Thoracic aorta (tissue), 2 donors: Measurements from ENCODE around the gene SPDYE3. TPM values are rescaled to one million over a fixed set of nuclear protein-coding genes. Genes with fewer than 3 reads are reported as not detected.
"Not testable (repeated sequence)": the region's sequence is repeated elsewhere in the genome, so short reads cannot be mapped to it uniquely, and the experiment has no call there.

Experiments used
- ATAC-seq: fragments of 150-250 bp; one replicate; pipeline ENCODE4 v1.8.0; 2017; ENCODE audit warnings: low read depth; ENCODE audit not compliant: insufficient number of reproducible peaks, low FRiP score
- DNase-seq: peaks from one replicate; pipeline ENCODE4 v3.0.0-alpha.2; 2020; ENCODE audit warnings: low spot score
- H3K27ac ChIP-seq, 2 donors: fragments of 200-600 bp; sonication (generic); 1 replicate in 1 of 2; 2 replicates in 1 of 2; pipeline ENCODE4 v1.5.1; 2016; ENCODE audit warnings: mild to moderate bottlenecking in 2 of 2, moderate library complexity in 2 of 2
- H3K27me3 ChIP-seq: fragments of 200-600 bp; sonication (generic); replicated peaks from 2 replicates; pipeline ENCODE4 v1.6.0; 2016; ENCODE audit warnings: mild to moderate bottlenecking; ENCODE audit not compliant: insufficient read depth
- H3K36me3 ChIP-seq: fragments of 200-600 bp; sonication (generic); one replicate; pipeline ENCODE4 v1.5.1; 2016
- H3K4me1 ChIP-seq, 2 donors: fragments of 200-600 bp; sonication (generic); 1 replicate in 1 of 2; 2 replicates in 1 of 2; pipeline versions ENCODE4 v1.5.1 to v1.6.0; 2016; ENCODE audit warnings: low read depth in 2 of 2, mild to moderate bottlenecking in 1 of 2; ENCODE audit not compliant: control insufficient read depth in 1 of 2
- H3K4me3 ChIP-seq: fragments of 200-600 bp; sonication (generic); 2 replicates; pipeline ENCODE4 v1.5.1; 2016; ENCODE audit warnings: mild to moderate bottlenecking
- H3K9me3 ChIP-seq: fragments of 200-600 bp; sonication (generic); 2 replicates; pipeline ENCODE4 v1.5.1; 2016
- total RNA-seq, 2 donors: library from RNA; depleted of rRNA; stranded (reverse); fragments of >200 nt; gene quantifications; one replicate each; pipeline versions ENCODE4 v1.1.0 to v1.2.3, GENCODE V29; 2016
- TF ChIP-seq, protein P1 (sequence below): fragments of 200-600 bp; sonication (generic); IDR thresholded peaks from one replicate; pipeline ENCODE4 v1.5.1; 2019; ENCODE audit warnings: antibody characterized with exemption

SPDYE3 gene
- total RNA-seq, 2 donors from 2014 or later, result not detected

DNA sequence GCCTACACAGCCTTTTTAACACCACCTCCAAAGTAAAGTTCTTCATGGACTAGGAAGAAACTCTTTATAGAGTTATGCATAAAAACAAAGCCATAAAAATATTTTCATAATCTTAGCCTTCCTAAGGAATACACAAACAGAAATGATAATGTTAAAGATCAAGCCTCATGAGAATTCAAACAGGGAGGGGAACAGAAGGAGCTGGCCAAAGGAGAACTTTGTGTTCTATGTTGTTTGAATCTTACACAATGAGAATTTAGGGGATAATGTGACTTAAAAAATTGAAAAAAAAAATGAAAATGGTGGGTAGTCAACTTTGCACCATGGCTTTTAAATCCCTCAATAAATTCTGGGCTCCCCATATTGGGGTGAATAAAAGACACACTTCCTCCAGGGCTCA is 41.3 kb downstream of the SPDYE3 start:
- H3K4me3 ChIP-seq, result no peak overlapping the region
- peaks cover 60% of the 10 kb centered on the region for H3K36me3 ChIP-seq
- H3K4me1 ChIP-seq, result peaks cover 0 to 5% of the 10 kb centered on the region in 2 donors
- H3K27ac ChIP-seq, result no peak overlapping the region
- H3K27me3 ChIP-seq, result no peaks in the 10 kb centered on the region
- H3K9me3 ChIP-seq, result no peaks in the 10 kb centered on the region
- TF ChIP-seq, protein P1, sequence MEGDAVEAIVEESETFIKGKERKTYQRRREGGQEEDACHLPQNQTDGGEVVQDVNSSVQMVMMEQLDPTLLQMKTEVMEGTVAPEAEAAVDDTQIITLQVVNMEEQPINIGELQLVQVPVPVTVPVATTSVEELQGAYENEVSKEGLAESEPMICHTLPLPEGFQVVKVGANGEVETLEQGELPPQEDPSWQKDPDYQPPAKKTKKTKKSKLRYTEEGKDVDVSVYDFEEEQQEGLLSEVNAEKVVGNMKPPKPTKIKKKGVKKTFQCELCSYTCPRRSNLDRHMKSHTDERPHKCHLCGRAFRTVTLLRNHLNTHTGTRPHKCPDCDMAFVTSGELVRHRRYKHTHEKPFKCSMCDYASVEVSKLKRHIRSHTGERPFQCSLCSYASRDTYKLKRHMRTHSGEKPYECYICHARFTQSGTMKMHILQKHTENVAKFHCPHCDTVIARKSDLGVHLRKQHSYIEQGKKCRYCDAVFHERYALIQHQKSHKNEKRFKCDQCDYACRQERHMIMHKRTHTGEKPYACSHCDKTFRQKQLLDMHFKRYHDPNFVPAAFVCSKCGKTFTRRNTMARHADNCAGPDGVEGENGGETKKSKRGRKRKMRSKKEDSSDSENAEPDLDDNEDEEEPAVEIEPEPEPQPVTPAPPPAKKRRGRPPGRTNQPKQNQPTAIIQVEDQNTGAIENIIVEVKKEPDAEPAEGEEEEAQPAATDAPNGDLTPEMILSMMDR, result no peak
- DNase-seq (no peak), ATAC-seq (no peak)

DNA sequence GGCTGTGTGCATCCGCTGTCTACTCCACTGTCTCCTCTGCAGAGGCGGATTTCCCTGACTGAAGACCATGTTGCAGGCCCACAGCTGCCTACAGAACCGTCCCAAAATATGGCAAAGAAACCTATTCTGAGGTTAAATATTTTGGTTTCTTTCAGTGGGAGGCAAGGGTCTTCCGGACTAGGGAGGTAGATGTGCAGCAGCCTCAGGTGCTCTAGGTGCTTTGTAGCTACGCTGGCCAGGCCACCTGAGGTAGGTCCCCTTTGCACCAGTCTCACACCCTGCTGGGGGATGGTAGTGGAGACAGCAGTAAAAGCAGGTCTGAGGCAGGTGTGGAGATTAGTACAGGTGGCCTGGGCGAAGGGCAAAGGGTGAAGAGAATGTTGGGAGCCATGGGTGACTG is 42.3 kb downstream of the SPDYE3 start:
- H3K4me1 ChIP-seq, result peaks cover 0 to 3% of the 10 kb centered on the region in 2 donors
- ATAC-seq (no peak), DNase-seq (no peak)
- H3K4me3 ChIP-seq, result no peak overlapping the region
- peaks cover 68% of the 10 kb centered on the region for H3K36me3 ChIP-seq
- no peak overlapping the region for H3K27ac ChIP-seq
- TF ChIP-seq, protein P1, result no peak
- H3K27me3 ChIP-seq, result no peaks in the 10 kb centered on the region
- H3K9me3 ChIP-seq, result no peaks in the 10 kb centered on the region

DNA sequence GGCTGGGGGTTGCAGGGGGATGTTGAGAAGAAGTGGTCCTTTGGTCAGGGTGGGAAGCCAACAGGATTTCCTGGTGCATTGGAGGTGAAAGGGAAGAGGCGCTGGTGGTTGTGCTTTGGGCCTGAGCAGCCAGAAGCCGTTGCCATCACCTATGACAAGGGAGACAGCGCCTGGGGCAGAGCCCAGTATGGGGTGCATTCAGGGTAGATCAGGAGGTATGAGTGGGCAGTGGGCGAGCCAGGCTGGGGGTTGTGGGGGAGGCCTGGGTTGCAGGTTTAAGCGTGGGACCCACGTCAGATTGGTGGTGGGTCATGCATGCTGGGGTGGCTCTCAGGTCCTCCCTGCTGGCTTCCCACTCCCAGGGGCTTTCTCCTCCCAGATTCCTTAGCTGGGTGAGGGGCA is 44.2 kb downstream of the SPDYE3 start:
- H3K36me3 ChIP-seq, result peaks cover 75% of the 10 kb centered on the region
- H3K4me1 ChIP-seq, result no peaks in the 10 kb centered on the region
- no peaks in the 10 kb centered on the region for H3K9me3 ChIP-seq
- ATAC-seq (no peak), DNase-seq (no peak)
- TF ChIP-seq, protein P1, result no peak
- no peak overlapping the region for H3K27ac ChIP-seq
- H3K4me3 ChIP-seq, result no peak overlapping the region
- H3K27me3 ChIP-seq, result no peaks in the 10 kb centered on the region

DNA sequence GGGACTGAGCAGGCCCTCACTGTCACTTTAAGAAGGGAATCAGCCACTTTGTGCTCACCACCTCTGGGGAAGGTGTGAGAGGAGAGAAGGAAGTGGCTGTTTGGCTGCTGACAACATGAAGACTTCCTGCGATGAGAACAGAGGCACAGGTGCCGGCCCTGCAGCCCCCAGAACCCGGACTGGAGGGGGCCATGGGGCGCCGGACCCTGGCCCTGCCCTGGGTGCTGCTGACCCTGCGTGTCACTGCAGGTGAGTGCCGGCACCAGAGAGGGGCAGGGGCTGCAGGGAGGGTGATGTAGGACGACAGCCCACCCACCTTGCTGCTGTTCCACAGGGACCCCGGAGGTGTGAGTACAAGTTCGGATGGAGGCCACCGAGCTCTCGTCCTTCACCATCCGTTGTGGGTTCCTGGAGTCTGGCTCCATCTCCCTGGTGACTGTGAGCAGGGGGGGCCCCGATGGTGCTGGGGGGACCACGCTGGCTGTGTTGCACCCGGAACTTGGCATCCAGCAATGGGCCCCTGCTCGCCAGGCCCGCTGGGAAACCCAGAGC is 44.8 kb downstream of the SPDYE3 start:
- not testable (repeated sequence) for DNase-seq, H3K9me3 ChIP-seq, ATAC-seq, H3K27me3 ChIP-seq, H3K4me3 ChIP-seq, H3K27ac ChIP-seq, H3K4me1 ChIP-seq
- peaks cover 74% of the 10 kb centered on the region for H3K36me3 ChIP-seq

DNA sequence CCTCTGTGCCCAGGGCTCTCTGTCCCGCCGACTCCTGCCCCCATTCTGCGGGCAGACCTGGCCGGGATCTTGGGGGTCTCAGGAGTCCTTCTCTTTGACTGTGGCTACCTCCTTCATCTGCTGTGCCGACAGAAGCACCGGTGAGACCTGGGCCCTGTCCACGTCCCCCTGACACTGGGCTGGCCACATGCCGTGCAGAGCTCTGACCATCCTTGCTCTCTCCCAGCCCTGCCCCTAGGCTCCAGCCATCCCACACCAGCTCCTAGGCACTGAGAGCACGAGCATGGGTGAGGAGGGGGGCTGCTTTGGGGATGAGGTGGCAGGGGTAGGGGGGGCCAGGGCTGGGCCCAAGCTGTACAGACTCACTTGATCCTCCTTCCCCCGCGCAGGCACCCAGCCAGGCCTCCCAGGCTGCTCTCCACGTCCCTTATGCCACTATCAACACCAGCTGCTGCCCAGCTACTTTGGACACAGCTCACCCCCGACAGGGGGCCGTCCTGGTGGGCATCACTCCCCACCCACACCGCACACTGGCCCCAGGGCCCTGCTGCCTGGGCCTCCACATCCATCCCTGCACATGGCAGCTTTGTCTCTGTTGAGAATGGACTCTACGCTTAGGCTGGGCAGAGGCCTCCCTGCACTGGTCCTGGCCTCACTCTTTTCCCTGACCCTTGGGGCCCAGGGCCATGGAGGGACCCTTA is 45.6 kb downstream of the SPDYE3 start:
- DNase-seq, result no peak
- Histone ChIP-seq H3K4me1 (no peaks in the 10 kb centered on the region), H3K4me3 (no peak overlapping the region), H3K36me3 (peaks cover 73% of the 10 kb centered on the region), H3K27ac (no peak overlapping the region), H3K27me3 (no peaks in the 10 kb centered on the region), H3K9me3 (no peaks in the 10 kb centered on the region)
- TF ChIP-seq, protein P1, result no peak
- ATAC-seq, result no peak
